Right lobe of liver (tissue), 4 donors: Measurements from ENCODE around the gene GPC6.

Experiments used
- CTCF ChIP-seq, 4 donors: fragments of 200-600 bp in 3 of 4; fragments of 450-650 bp in 1 of 4; IDR thresholded peaks; one replicate each; pipeline versions ENCODE4 v1.5.1 to v1.8.0; 2016 to 2022; ENCODE audit warnings: antibody characterized with exemption in 4 of 4, mild to moderate bottlenecking in 2 of 4
- POLR2A ChIP-seq: fragments of 450-650 bp; IDR thresholded peaks from one replicate; pipeline ENCODE4 v1.6.1; 2017; ENCODE audit warnings: antibody characterized with exemption, mild to moderate bottlenecking
- donor health status: DM: no; HTN: no; CAD: no.
- donor health status: DM: no; HTN: no; CAD: no.
- donor health status: DM: no; HTN: yes; CAD: no.

GRCh38 chr13:94249512-94249911 is 1022.9 kb downstream of the GPC6 start:
- no peak for TF ChIP-seq CTCF (IDR thresholded peaks at IDR 0.05)
- TF ChIP-seq POLR2A: no peak
